ENCODE measurements around the gene TMEM109. TPM values are rescaled to one million over a fixed set of nuclear protein-coding genes. Genes with fewer than 3 reads are reported as not detected.

The TMEM109 gene
- total RNA-seq, 1 experiment from 2014 or later, result 26.8 TPM

DNA sequence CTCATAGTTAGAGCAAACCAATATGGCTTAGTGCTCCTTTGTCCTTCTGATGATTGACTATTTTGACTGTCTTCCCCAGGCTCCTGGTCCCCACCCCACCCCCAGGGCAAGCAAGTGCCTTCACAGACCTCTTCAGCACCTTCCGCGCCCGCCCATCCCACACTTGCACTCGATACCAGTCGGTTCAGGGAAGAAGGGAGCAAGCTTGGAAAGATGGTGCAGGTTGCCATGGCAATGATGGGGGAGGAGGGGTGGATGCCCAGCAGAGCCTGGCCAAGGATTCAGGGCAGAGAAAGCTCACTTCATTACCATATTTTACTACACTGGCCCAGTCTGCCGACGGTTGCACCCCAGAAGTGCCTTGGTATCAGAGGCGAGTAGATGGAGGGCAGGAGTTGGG, 12.5 kb downstream of the TMEM109 start (continued):
- TF ChIP-seq, protein P1, sequence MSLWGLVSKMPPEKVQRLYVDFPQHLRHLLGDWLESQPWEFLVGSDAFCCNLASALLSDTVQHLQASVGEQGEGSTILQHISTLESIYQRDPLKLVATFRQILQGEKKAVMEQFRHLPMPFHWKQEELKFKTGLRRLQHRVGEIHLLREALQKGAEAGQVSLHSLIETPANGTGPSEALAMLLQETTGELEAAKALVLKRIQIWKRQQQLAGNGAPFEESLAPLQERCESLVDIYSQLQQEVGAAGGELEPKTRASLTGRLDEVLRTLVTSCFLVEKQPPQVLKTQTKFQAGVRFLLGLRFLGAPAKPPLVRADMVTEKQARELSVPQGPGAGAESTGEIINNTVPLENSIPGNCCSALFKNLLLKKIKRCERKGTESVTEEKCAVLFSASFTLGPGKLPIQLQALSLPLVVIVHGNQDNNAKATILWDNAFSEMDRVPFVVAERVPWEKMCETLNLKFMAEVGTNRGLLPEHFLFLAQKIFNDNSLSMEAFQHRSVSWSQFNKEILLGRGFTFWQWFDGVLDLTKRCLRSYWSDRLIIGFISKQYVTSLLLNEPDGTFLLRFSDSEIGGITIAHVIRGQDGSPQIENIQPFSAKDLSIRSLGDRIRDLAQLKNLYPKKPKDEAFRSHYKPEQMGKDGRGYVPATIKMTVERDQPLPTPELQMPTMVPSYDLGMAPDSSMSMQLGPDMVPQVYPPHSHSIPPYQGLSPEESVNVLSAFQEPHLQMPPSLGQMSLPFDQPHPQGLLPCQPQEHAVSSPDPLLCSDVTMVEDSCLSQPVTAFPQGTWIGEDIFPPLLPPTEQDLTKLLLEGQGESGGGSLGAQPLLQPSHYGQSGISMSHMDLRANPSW (CRISPR knock-in tag; conservative IDR thresholded peaks at IDR 0.05; ENCODE audit: low read depth), result no peak

DNA sequence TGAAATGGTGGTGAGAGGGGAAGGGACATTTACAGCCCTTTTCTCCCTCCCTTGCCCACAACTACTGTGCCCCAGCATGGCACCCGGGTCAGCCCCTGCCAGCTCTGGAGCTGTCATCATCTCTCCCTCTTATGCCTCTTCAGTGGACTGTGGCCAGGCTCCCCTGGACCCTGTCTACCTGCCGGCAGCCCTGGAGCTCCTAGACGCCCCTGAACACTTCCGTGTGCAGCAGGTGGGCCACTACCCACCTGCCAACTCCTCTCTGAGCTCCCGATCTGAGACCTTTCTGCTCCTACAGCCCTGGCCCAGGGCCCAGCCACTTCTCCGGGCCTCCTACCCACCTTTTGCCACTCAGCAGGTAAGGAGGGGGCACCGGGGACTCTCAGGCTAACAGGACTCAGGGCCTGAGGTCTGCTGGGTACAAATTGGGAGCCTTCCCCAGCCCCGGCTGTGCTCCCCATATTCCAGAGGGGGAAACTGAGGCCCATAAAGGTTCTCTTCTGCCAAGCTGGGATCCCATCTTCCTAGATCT, 13.2 kb downstream of the TMEM109 start:
- Mint-ChIP-seq H3K9me3 (no peaks in the 10 kb centered on the region), H3K27ac (no peak overlapping the region), H3K4me3 (peak overlapping the region; percentile 4; the same call in 1 of the 2 replicates), H3K27me3 (ENCODE audit: low read depth) (no peaks in the 10 kb centered on the region; the same call in 1 of the 2 replicates), H3K4me1 (peaks cover 20% of the 10 kb centered on the region), H3K36me3 (peaks cover 20% of the 10 kb centered on the region)
- ATAC-seq (no peak), DNase-seq (ENCODE audit: low spot score) (no peak)
- ChIA-PET POLR2A (no interaction called here), CTCF (interaction anchor here (2.0 kb wide), 1 partner anchor 12 kb away, joined by 4 read pairs; no protein-coding TSS in a partner anchor)
- TF ChIP-seq GTF2I (CRISPR knock-in tag; conservative IDR thresholded peaks at IDR 0.05) (no peak), NFATC4 (CRISPR knock-in tag; IDR thresholded peaks at IDR 0.05) (no peak), GABPB1 (CRISPR knock-in tag; IDR thresholded peaks at IDR 0.05) (no peak), KAT7 (CRISPR knock-in tag; IDR thresholded peaks at IDR 0.05; ENCODE audit: borderline replicate concordance) (no peak), RELA (CRISPR knock-in tag; IDR thresholded peaks at IDR 0.05; ENCODE audit: borderline replicate concordance) (no peak), ZNF396 (CRISPR knock-in tag; IDR thresholded peaks at IDR 0.05; ENCODE audit: borderline replicate concordance) (no peak), SOX15 (CRISPR knock-in tag; IDR thresholded peaks at IDR 0.05) (no peak), MXD4 (CRISPR knock-in tag; IDR thresholded peaks at IDR 0.05; ENCODE audit: borderline replicate concordance) (no peak), MYBL2 (CRISPR knock-in tag; IDR thresholded peaks at IDR 0.05) (no peak)
- TF ChIP-seq, protein P2, sequence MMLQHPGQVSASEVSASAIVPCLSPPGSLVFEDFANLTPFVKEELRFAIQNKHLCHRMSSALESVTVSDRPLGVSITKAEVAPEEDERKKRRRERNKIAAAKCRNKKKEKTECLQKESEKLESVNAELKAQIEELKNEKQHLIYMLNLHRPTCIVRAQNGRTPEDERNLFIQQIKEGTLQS (CRISPR knock-in tag; conservative IDR thresholded peaks at IDR 0.05), result no peak
- TF ChIP-seq, protein P3, sequence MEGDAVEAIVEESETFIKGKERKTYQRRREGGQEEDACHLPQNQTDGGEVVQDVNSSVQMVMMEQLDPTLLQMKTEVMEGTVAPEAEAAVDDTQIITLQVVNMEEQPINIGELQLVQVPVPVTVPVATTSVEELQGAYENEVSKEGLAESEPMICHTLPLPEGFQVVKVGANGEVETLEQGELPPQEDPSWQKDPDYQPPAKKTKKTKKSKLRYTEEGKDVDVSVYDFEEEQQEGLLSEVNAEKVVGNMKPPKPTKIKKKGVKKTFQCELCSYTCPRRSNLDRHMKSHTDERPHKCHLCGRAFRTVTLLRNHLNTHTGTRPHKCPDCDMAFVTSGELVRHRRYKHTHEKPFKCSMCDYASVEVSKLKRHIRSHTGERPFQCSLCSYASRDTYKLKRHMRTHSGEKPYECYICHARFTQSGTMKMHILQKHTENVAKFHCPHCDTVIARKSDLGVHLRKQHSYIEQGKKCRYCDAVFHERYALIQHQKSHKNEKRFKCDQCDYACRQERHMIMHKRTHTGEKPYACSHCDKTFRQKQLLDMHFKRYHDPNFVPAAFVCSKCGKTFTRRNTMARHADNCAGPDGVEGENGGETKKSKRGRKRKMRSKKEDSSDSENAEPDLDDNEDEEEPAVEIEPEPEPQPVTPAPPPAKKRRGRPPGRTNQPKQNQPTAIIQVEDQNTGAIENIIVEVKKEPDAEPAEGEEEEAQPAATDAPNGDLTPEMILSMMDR (IDR thresholded peaks at IDR 0.05), result no peak
- TF ChIP-seq, protein P4, sequence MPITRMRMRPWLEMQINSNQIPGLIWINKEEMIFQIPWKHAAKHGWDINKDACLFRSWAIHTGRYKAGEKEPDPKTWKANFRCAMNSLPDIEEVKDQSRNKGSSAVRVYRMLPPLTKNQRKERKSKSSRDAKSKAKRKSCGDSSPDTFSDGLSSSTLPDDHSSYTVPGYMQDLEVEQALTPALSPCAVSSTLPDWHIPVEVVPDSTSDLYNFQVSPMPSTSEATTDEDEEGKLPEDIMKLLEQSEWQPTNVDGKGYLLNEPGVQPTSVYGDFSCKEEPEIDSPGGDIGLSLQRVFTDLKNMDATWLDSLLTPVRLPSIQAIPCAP (CRISPR knock-in tag; IDR thresholded peaks at IDR 0.05), result no peak
- TF ChIP-seq, protein P5, sequence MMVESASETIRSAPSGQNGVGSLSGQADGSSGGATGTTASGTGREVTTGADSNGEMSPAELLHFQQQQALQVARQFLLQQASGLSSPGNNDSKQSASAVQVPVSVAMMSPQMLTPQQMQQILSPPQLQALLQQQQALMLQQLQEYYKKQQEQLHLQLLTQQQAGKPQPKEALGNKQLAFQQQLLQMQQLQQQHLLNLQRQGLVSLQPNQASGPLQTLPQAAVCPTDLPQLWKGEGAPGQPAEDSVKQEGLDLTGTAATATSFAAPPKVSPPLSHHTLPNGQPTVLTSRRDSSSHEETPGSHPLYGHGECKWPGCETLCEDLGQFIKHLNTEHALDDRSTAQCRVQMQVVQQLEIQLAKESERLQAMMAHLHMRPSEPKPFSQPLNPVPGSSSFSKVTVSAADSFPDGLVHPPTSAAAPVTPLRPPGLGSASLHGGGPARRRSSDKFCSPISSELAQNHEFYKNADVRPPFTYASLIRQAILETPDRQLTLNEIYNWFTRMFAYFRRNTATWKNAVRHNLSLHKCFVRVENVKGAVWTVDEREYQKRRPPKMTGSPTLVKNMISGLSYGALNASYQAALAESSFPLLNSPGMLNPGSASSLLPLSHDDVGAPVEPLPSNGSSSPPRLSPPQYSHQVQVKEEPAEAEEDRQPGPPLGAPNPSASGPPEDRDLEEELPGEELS (CRISPR knock-in tag; IDR thresholded peaks at IDR 0.05), result no peak
- TF ChIP-seq, protein P6, sequence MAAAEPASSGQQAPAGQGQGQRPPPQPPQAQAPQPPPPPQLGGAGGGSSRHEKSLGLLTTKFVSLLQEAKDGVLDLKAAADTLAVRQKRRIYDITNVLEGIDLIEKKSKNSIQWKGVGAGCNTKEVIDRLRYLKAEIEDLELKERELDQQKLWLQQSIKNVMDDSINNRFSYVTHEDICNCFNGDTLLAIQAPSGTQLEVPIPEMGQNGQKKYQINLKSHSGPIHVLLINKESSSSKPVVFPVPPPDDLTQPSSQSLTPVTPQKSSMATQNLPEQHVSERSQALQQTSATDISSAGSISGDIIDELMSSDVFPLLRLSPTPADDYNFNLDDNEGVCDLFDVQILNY (CRISPR knock-in tag; IDR thresholded peaks at IDR 0.05), result no peak
- TF ChIP-seq, protein P7, sequence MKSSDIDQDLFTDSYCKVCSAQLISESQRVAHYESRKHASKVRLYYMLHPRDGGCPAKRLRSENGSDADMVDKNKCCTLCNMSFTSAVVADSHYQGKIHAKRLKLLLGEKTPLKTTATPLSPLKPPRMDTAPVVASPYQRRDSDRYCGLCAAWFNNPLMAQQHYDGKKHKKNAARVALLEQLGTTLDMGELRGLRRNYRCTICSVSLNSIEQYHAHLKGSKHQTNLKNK (CRISPR knock-in tag; IDR thresholded peaks at IDR 0.05), result no peak
- TF ChIP-seq, protein P8, sequence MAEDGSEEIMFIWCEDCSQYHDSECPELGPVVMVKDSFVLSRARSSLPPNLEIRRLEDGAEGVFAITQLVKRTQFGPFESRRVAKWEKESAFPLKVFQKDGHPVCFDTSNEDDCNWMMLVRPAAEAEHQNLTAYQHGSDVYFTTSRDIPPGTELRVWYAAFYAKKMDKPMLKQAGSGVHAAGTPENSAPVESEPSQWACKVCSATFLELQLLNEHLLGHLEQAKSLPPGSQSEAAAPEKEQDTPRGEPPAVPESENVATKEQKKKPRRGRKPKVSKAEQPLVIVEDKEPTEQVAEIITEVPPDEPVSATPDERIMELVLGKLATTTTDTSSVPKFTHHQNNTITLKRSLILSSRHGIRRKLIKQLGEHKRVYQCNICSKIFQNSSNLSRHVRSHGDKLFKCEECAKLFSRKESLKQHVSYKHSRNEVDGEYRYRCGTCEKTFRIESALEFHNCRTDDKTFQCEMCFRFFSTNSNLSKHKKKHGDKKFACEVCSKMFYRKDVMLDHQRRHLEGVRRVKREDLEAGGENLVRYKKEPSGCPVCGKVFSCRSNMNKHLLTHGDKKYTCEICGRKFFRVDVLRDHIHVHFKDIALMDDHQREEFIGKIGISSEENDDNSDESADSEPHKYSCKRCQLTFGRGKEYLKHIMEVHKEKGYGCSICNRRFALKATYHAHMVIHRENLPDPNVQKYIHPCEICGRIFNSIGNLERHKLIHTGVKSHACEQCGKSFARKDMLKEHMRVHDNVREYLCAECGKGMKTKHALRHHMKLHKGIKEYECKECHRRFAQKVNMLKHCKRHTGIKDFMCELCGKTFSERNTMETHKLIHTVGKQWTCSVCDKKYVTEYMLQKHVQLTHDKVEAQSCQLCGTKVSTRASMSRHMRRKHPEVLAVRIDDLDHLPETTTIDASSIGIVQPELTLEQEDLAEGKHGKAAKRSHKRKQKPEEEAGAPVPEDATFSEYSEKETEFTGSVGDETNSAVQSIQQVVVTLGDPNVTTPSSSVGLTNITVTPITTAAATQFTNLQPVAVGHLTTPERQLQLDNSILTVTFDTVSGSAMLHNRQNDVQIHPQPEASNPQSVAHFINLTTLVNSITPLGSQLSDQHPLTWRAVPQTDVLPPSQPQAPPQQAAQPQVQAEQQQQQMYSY (CRISPR knock-in tag; IDR thresholded peaks at IDR 0.05), result no peak
